ENCODE data around the gene RAB42.

GRCh38 chr1:28580722-28581530 is 11.1 kb upstream of the RAB42 start:
- TF ChIP-seq CTCF (IDR thresholded peaks at IDR 0.05): no peak
- no peak for TF ChIP-seq POLR2A (IDR thresholded peaks at IDR 0.05)
- TF ChIP-seq POLR2AphosphoS5 (IDR thresholded peaks at IDR 0.05; ENCODE audit: insufficient read depth in 1 of 2, low read depth in 1 of 2): no peak

Data from vagina (tissue), 2 donors.